ENCODE results near the gene OSER1.

DNA sequence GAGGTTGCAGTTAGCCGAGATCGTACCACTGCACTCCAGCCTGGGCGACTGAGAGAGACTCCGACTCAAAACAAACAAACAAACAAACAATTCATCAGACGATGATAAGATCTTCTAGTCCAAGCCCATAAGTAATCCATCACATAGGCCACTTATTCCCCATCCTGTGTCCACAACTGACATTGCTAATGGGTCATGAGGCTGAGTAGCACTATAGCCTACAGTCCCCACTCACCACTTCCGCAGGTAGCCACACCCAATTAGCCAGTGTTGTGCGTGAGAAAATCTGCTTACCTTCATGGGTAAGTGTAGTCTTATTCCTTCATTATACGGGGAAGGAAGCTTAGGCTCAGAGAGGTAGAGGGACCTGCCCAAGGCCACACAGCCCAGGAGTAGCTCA lies 36.7 kb downstream of the OSER1 start:
- TF ChIP-seq, protein P1, sequence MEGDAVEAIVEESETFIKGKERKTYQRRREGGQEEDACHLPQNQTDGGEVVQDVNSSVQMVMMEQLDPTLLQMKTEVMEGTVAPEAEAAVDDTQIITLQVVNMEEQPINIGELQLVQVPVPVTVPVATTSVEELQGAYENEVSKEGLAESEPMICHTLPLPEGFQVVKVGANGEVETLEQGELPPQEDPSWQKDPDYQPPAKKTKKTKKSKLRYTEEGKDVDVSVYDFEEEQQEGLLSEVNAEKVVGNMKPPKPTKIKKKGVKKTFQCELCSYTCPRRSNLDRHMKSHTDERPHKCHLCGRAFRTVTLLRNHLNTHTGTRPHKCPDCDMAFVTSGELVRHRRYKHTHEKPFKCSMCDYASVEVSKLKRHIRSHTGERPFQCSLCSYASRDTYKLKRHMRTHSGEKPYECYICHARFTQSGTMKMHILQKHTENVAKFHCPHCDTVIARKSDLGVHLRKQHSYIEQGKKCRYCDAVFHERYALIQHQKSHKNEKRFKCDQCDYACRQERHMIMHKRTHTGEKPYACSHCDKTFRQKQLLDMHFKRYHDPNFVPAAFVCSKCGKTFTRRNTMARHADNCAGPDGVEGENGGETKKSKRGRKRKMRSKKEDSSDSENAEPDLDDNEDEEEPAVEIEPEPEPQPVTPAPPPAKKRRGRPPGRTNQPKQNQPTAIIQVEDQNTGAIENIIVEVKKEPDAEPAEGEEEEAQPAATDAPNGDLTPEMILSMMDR (IDR thresholded peaks at IDR 0.05): no peak
- TF ChIP-seq POLR2A (IDR thresholded peaks at IDR 0.05): no peak

All from gastroesophageal sphincter (tissue), 3 donors.